Activated gamma-delta T cell treated with Interleukin-2 at 50 U/mL for 16 hours (primary cell): ENCODE data around the gene SCNN1G.

ENCODE experiments used
- DNase-seq: peaks from one replicate; pipeline ENCODE4 v3.0.0-alpha.2; 2020

SCNN1G gene

GRCh38 chr16:23256440-23256839 lies 73.9 kb downstream of the SCNN1G start:
- no peak for DNase-seq

GRCh38 chr16:23257682-23258081 lies 75.1 kb downstream of the SCNN1G start:
- no peak for DNase-seq

GRCh38 chr16:23258919-23259237 lies 76.3 kb downstream of the SCNN1G start:
- no peak for DNase-seq
